IMR-90 (cell line): ENCODE measurements around the gene ASCL5. TPM values are rescaled to one million over a fixed set of nuclear protein-coding genes. Genes with fewer than 3 reads are reported as not detected.

Experiments
- ATAC-seq: fragments of 200-7000 bp; cut with Tn5 transposase; 2 replicates; pipeline ENCODE4 v1.9.1; 2020; ENCODE audit warnings: low read depth, mild to moderate bottlenecking, moderate library complexity
- BruUV-seq: library from RNA; stranded (reverse); fragments of 400-500 nt; replicated peaks from 2 replicates; lab custom pipeline; 2021; lab: Mats Ljungman, UMichigan
- CTCF ChIA-PET: fragments of 300-600 bp; formaldehyde crosslinking; extraction: SDS; loops from one replicate; lab custom pipeline; 2021; ENCODE audit warnings: antibody characterized with exemption; lab: Yijun Ruan, JAX
- POLR2A ChIA-PET: fragments of 300-600 bp; sonication (Branson Sonifier 250); formaldehyde crosslinking; loops from one replicate; lab custom pipeline; 2022; ENCODE audit warnings: antibody characterized with exemption; ENCODE audit not compliant: unreplicated experiment; lab: Charles Lee
- DNase-seq: peaks from one replicate; pipeline ENCODE4 v3.0.0; 2013
- H2AFZ ChIP-seq: replicated peaks from 2 replicates; pipeline ENCODE3; 2013; ENCODE audit warnings: low read length, mild to moderate bottlenecking; ENCODE audit not compliant: poor library complexity
- H2AK5ac ChIP-seq: 2 replicates; pipeline ENCODE4 v1.6.1; 2013; ENCODE audit warnings: low read depth, low read length, inconsistent platforms
- H2AK9ac ChIP-seq: replicated peaks from 2 replicates; pipeline ENCODE3; 2013; ENCODE audit warnings: mild to moderate bottlenecking, low read depth, low read length, moderate library complexity; ENCODE audit not compliant: poor library complexity
- H2BK120ac ChIP-seq: 2 replicates; pipeline ENCODE4 v1.6.1; 2013; ENCODE audit warnings: low read depth, low read length, inconsistent platforms
- H2BK15ac ChIP-seq: 3 replicates; pipeline ENCODE4 v1.6.1; 2013; ENCODE audit warnings: low read depth, low read length, inconsistent platforms
- H2BK20ac ChIP-seq: 2 replicates; pipeline ENCODE4 v1.6.1; 2013; ENCODE audit warnings: low read depth, mild to moderate bottlenecking, inconsistent platforms, low read length, moderate library complexity
- H2BK5ac ChIP-seq: 2 replicates; pipeline ENCODE4 v1.6.1; 2013; ENCODE audit warnings: mild to moderate bottlenecking, low read depth, low read length, inconsistent platforms; ENCODE audit not compliant: poor library complexity, severe bottlenecking
- H3K14ac ChIP-seq: replicated peaks from 2 replicates; pipeline ENCODE4 v1.6.1; 2013; ENCODE audit warnings: low read depth, low read length, inconsistent platforms
- H3K18ac ChIP-seq: 2 replicates; pipeline ENCODE4 v1.6.1; 2013; ENCODE audit warnings: low read depth, low read length, control low read depth
- H3K23ac ChIP-seq: 2 replicates; pipeline ENCODE4 v1.6.1; 2013; ENCODE audit warnings: low read depth, low read length, inconsistent platforms
- H3K27ac ChIP-seq: 2 replicates; pipeline ENCODE4 v1.5.1; 2013; ENCODE audit warnings: mild to moderate bottlenecking, control low read depth, low read length; ENCODE audit not compliant: insufficient read depth
- H3K27me3 ChIP-seq: 2 replicates; pipeline ENCODE4 v1.6.1; 2013; ENCODE audit warnings: low read length; ENCODE audit not compliant: control insufficient read depth, insufficient read depth
- H3K36me3 ChIP-seq: 2 replicates; pipeline ENCODE4 v1.6.1; 2013; ENCODE audit warnings: low read length, mixed read lengths; ENCODE audit not compliant: control insufficient read depth, insufficient read depth
- H3K4ac ChIP-seq: 2 replicates; pipeline ENCODE4 v1.6.1; 2013; ENCODE audit warnings: low read depth, low read length, inconsistent platforms
- H3K4me1 ChIP-seq: 2 replicates; pipeline ENCODE4 v1.6.1; 2013; ENCODE audit warnings: low read length, mixed read lengths; ENCODE audit not compliant: control insufficient read depth, insufficient read depth
- H3K4me2 ChIP-seq: 2 replicates; pipeline ENCODE4 v1.6.1; 2013; ENCODE audit warnings: low read depth, mild to moderate bottlenecking, control low read depth, low read length, moderate library complexity
- H3K4me3 ChIP-seq: 2 replicates; pipeline ENCODE4 v1.5.1; 2013; ENCODE audit warnings: low read depth, mild to moderate bottlenecking, control low read depth, low read length, moderate library complexity; ENCODE audit not compliant: insufficient read depth
- H3K56ac ChIP-seq: 2 replicates; pipeline ENCODE4 v1.6.1; 2013; ENCODE audit warnings: low read length, inconsistent platforms; ENCODE audit not compliant: insufficient read depth; ENCODE audit errors: extremely low read depth
- H3K79me1 ChIP-seq, 2 experiments: 2 replicates each; pipeline ENCODE4 v1.6.1; 2013; ENCODE audit warnings: low read length in 2 of 2, inconsistent platforms in 1 of 2, low read depth in 1 of 2
- H3K9ac ChIP-seq: 2 replicates; pipeline ENCODE4 v1.6.1; 2013; ENCODE audit warnings: low read depth, low read length, control low read depth
- H3K9me1 ChIP-seq: 2 replicates; pipeline ENCODE4 v1.6.1; 2013; ENCODE audit warnings: low read length, inconsistent platforms; ENCODE audit not compliant: insufficient read depth
- H3K9me3 ChIP-seq: 2 replicates; pipeline ENCODE4 v1.6.1; 2013; ENCODE audit warnings: low read length; ENCODE audit not compliant: control insufficient read depth, insufficient read depth
- H4K20me1 ChIP-seq: 2 replicates; pipeline ENCODE4 v1.6.1; 2013; ENCODE audit warnings: low read length, inconsistent platforms; ENCODE audit not compliant: insufficient read depth
- H4K5ac ChIP-seq: 2 replicates; pipeline ENCODE4 v1.6.1; 2013; ENCODE audit warnings: mild to moderate bottlenecking, low read depth, low read length, control low read depth
- H4K8ac ChIP-seq, 2 experiments: 2 replicates each; pipeline ENCODE4 v1.6.1; 2013; ENCODE audit warnings: low read depth in 2 of 2, low read length in 2 of 2, control low read depth in 1 of 2, inconsistent platforms in 1 of 2
- H4K91ac ChIP-seq: 2 replicates; pipeline ENCODE4 v1.6.1; 2013; ENCODE audit warnings: low read depth, low read length, inconsistent platforms; ENCODE audit not compliant: insufficient read depth
- BHLHE40 ChIP-seq: fragments of 150-350 bp; IDR thresholded peaks from 2 replicates; pipeline ENCODE4 v1.6.1; 2016; ENCODE audit warnings: mild to moderate bottlenecking, low read depth, low read length
- CEBPB ChIP-seq: IDR thresholded peaks from 2 replicates; pipeline ENCODE4 v1.6.1; 2012; ENCODE audit warnings: low read depth, low read length, improper control_type of control experiment
- CHD1 ChIP-seq: IDR thresholded peaks from 2 replicates; pipeline ENCODE4 v1.6.1; 2012; ENCODE audit warnings: low read depth, low read length, improper control_type of control experiment
- FOS ChIP-seq: fragments of 150-350 bp; IDR thresholded peaks from 2 replicates; pipeline ENCODE4 v1.6.1; 2016; ENCODE audit warnings: low read depth, low read length
- MAFK ChIP-seq: IDR thresholded peaks from 2 replicates; pipeline ENCODE4 v1.6.1; 2012; ENCODE audit warnings: low read depth, low read length, improper control_type of control experiment
- MAZ ChIP-seq: IDR thresholded peaks from 2 replicates; pipeline ENCODE4 v1.6.1; 2012; ENCODE audit warnings: low read depth, mild to moderate bottlenecking, low read length, improper control_type of control experiment, moderate library complexity, borderline replicate concordance
- MXI1 ChIP-seq: IDR thresholded peaks from 2 replicates; pipeline ENCODE4 v1.6.1; 2012; ENCODE audit warnings: low read depth, mild to moderate bottlenecking, low read length, moderate library complexity, borderline replicate concordance
- NFE2L2 ChIP-seq: fragments of 150-350 bp; IDR thresholded peaks from 2 replicates; pipeline ENCODE4 v1.6.1; 2016; ENCODE audit warnings: low read depth, mild to moderate bottlenecking, low read length
- RAD21 ChIP-seq: IDR thresholded peaks from 2 replicates; pipeline ENCODE4 v1.6.1; 2012; ENCODE audit warnings: low read length, improper control_type of control experiment
- RCOR1 ChIP-seq: IDR thresholded peaks from 2 replicates; pipeline ENCODE4 v1.6.1; 2012; ENCODE audit warnings: mild to moderate bottlenecking, low read length, improper control_type of control experiment; ENCODE audit not compliant: insufficient replicate concordance
- RFX5 ChIP-seq: IDR thresholded peaks from 2 replicates; pipeline ENCODE4 v1.8.0; 2012; ENCODE audit warnings: low read depth, mild to moderate bottlenecking, low read length, moderate library complexity
- SMC3 ChIP-seq: fragments of 150-350 bp; IDR thresholded peaks from 2 replicates; pipeline ENCODE4 v1.6.1; 2016; ENCODE audit warnings: low read depth, mild to moderate bottlenecking, antibody characterized with exemption, low read length, moderate library complexity
- WGBS, 2 experiments: methylation state at CpG; one replicate each; pipeline versions ENCODE4 v1.1.5 to v1.1.7; 2013; ENCODE audit warnings: missing lambda C conversion rate in 2 of 2; ENCODE audit not compliant: insufficient read length in 1 of 2; ENCODE audit errors: extremely low coverage in 2 of 2; 5-methylcytosine and 5-hydroxymethylcytosine counted together
- dilution Hi-C: fragments of 300-500 bp; cut with HindIII; formaldehyde crosslinking; loops from one replicate; pipeline ENCODE4 v1.14.3; 2018; ENCODE audit warnings: low sequenced_read_pairs; ENCODE audit not compliant: unreplicated experiment
- in situ Hi-C: fragments of 300-500 bp; cut with MboI; formaldehyde crosslinking; loops from 3 replicates; pipeline ENCODE4 v1.14.3; 2019; ENCODE audit warnings: low sequenced_read_pairs, inconsistent platforms, mixed read lengths
- intact Hi-C: fragments of 100-400 bp; cut with micrococcal nuclease; formaldehyde crosslinking; loops from 2 replicates; pipeline ENCODE4 v1.10.0; 2022
- polyA plus RNA-seq, 3 experiments: library from polyadenylated mRNA; depleted of rRNA; stranded (reverse); fragments of >200 nt; gene quantifications; 2 replicates each; pipeline ENCODE4 v1.2.3, GENCODE V29; 2012; ENCODE audit warnings: low replicate concordance in 1 of 3
- total RNA-seq: library from RNA; depleted of rRNA; stranded (reverse); fragments of >200 nt; gene quantifications from 2 replicates; pipeline ENCODE4 v1.2.3, GENCODE V29; 2012
- TF ChIP-seq, protein P1 (sequence below): conservative IDR thresholded peaks from 2 replicates; pipeline ENCODE4 v1.5.1; 2012; ENCODE audit warnings: mild to moderate bottlenecking, low read depth, low read length, improper control_type of control experiment
- TF ChIP-seq, protein P2 (sequence below): fragments of 150-350 bp; IDR thresholded peaks from 2 replicates; pipeline ENCODE4 v1.6.1; 2016; ENCODE audit warnings: low read depth, mild to moderate bottlenecking, low read length, moderate library complexity, borderline replicate concordance
- TF ChIP-seq, protein P3 (sequence below): fragments of 150-350 bp; IDR thresholded peaks from 2 replicates; pipeline ENCODE4 v1.6.1; 2017; ENCODE audit warnings: mild to moderate bottlenecking, antibody characterized with exemption, low read length, low read depth

Gene ASCL5
- total and polyA plus RNA-seq, 2 of the 4 experiments (the other 2 are of a cell fraction) = not detected

DNA sequence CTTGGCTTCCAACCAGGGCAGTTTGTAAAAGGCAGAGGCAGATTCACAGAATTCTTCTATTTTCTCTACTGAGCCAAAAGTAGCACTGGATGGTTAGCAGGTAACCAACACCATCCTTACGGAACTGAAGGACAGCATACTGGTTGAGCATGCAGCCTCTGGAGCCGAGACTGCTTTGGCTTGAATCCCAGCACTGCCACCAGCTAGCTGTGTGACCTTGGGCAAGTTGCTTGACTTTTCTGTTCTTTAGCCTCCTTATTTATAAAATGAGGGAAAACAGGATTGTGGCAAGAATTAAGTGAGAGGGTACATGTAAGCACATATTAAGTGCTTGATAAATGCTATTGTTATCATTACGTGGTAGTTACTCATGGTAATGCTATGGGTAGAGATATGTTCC lies 34.2 kb downstream of the ASCL5 start:
- Histone ChIP-seq H3K18ac (no peak overlapping the region), H4K8ac (no peak overlapping the region), H3K23ac (no peak overlapping the region), H2BK15ac (no peak overlapping the region), H3K14ac (no peak overlapping the region), H2AFZ (no peak overlapping the region), H3K9me1 (no peaks in the 10 kb centered on the region), H2AK5ac (no peak overlapping the region), H4K20me1 (no peaks in the 10 kb centered on the region), H3K27me3 (peaks cover 79% of the 10 kb centered on the region), H3K9me3 (no peaks in the 10 kb centered on the region), H2BK120ac (no peak overlapping the region), H3K4me1 (no peaks in the 10 kb centered on the region), H3K4ac (no peak overlapping the region), H3K27ac (no peak overlapping the region), H3K4me3 (no peak overlapping the region), H3K4me2 (no peak overlapping the region), H3K36me3 (no peaks in the 10 kb centered on the region), H3K56ac (no peak overlapping the region), H3K9ac (no peak overlapping the region), H2AK9ac (no peak overlapping the region), H2BK5ac (no peak overlapping the region), H4K91ac (no peak overlapping the region), H4K5ac (no peak overlapping the region), H3K79me1 (no peaks in the 10 kb centered on the region), H2BK20ac (no peak overlapping the region)
- CTCF ChIA-PET = no interaction called here
- POLR2A ChIA-PET = no interaction called here
- 83% methylated on average over 1 of the region's 3 CpGs; no CpG with 5 or more reads in 1 of the 2 experiments for WGBS, 2 experiments
- no TSS peak for BruUV-seq
- dilution Hi-C loops (no loop called here), in situ Hi-C loops (no loop called here), intact Hi-C loops (no loop called here)
- ATAC-seq (no peak), DNase-seq (no peak)
- TF ChIP-seq RAD21 (no peak), RFX5 (no peak), RCOR1 (no peak), MAZ (no peak), FOS (no peak), SMC3 (no peak), CEBPB (no peak), CHD1 (no peak), MAFK (no peak), NFE2L2 (no peak), BHLHE40 (no peak), MXI1 (no peak)
- TF ChIP-seq, protein P1, sequence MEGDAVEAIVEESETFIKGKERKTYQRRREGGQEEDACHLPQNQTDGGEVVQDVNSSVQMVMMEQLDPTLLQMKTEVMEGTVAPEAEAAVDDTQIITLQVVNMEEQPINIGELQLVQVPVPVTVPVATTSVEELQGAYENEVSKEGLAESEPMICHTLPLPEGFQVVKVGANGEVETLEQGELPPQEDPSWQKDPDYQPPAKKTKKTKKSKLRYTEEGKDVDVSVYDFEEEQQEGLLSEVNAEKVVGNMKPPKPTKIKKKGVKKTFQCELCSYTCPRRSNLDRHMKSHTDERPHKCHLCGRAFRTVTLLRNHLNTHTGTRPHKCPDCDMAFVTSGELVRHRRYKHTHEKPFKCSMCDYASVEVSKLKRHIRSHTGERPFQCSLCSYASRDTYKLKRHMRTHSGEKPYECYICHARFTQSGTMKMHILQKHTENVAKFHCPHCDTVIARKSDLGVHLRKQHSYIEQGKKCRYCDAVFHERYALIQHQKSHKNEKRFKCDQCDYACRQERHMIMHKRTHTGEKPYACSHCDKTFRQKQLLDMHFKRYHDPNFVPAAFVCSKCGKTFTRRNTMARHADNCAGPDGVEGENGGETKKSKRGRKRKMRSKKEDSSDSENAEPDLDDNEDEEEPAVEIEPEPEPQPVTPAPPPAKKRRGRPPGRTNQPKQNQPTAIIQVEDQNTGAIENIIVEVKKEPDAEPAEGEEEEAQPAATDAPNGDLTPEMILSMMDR = no peak
- TF ChIP-seq, protein P2, sequence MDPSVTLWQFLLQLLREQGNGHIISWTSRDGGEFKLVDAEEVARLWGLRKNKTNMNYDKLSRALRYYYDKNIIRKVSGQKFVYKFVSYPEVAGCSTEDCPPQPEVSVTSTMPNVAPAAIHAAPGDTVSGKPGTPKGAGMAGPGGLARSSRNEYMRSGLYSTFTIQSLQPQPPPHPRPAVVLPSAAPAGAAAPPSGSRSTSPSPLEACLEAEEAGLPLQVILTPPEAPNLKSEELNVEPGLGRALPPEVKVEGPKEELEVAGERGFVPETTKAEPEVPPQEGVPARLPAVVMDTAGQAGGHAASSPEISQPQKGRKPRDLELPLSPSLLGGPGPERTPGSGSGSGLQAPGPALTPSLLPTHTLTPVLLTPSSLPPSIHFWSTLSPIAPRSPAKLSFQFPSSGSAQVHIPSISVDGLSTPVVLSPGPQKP = no peak
- TF ChIP-seq, protein P3, sequence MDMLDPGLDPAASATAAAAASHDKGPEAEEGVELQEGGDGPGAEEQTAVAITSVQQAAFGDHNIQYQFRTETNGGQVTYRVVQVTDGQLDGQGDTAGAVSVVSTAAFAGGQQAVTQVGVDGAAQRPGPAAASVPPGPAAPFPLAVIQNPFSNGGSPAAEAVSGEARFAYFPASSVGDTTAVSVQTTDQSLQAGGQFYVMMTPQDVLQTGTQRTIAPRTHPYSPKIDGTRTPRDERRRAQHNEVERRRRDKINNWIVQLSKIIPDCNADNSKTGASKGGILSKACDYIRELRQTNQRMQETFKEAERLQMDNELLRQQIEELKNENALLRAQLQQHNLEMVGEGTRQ = no peak
